Liver (tissue), 9 donors: Measurements from ENCODE around the gene ARHGEF28. TPM values are rescaled to one million over a fixed set of nuclear protein-coding genes. Genes with fewer than 3 reads are reported as not detected.

Experiments
- DNase-seq: peaks from one replicate; pipeline ENCODE4 v3.0.0-alpha.2; 2017; ENCODE audit warnings: low spot score
- H3K27ac ChIP-seq, 2 donors: one replicate each; pipeline ENCODE4 v1.7.0; 2013; ENCODE audit warnings: inconsistent platforms in 2 of 2, low read length in 2 of 2, control low read depth in 1 of 2, low read depth in 1 of 2, mild to moderate bottlenecking in 1 of 2
- H3K27me3 ChIP-seq, 4 donors: one replicate each; pipeline versions ENCODE4 v1.6.1 to v1.7.0; 2013; ENCODE audit warnings: low read length in 3 of 4, inconsistent platforms in 1 of 4, mild to moderate bottlenecking in 1 of 4, moderate library complexity in 1 of 4; ENCODE audit not compliant: control insufficient read depth in 4 of 4, insufficient read depth in 4 of 4
- H3K36me3 ChIP-seq, 4 donors: one replicate each; pipeline versions ENCODE4 v1.6.1 to v1.7.0; 2013; ENCODE audit warnings: low read length in 3 of 4, mild to moderate bottlenecking in 3 of 4, low read depth in 1 of 4, moderate library complexity in 1 of 4; ENCODE audit not compliant: control insufficient read depth in 4 of 4, insufficient read depth in 3 of 4
- H3K4me1 ChIP-seq, 4 donors: one replicate each; pipeline versions ENCODE4 v1.6.1 to v1.7.0; 2013; ENCODE audit warnings: low read length in 3 of 4, mild to moderate bottlenecking in 3 of 4, moderate library complexity in 1 of 4; ENCODE audit not compliant: control insufficient read depth in 4 of 4, insufficient read depth in 4 of 4
- H3K4me3 ChIP-seq, 3 donors: one replicate each; pipeline versions ENCODE4 v1.6.1 to v1.7.0; 2013; ENCODE audit warnings: low read length in 3 of 3, control low read depth in 1 of 3, low read depth in 1 of 3, mild to moderate bottlenecking in 1 of 3
- H3K9ac ChIP-seq, 2 donors: one replicate each; pipeline ENCODE4 v1.7.0; 2013; ENCODE audit warnings: low read length in 2 of 2, mild to moderate bottlenecking in 2 of 2, moderate library complexity in 2 of 2, control low read depth in 1 of 2, low read depth in 1 of 2
- H3K9me3 ChIP-seq, 4 donors: one replicate each; pipeline versions ENCODE4 v1.6.1 to v1.7.0; 2013; ENCODE audit warnings: low read length in 3 of 4; ENCODE audit not compliant: control insufficient read depth in 4 of 4
- CTCF ChIP-seq: fragments of 150-350 bp; IDR thresholded peaks from 2 replicates; pipeline ENCODE4 v1.5.1; 2017; ENCODE audit warnings: improper control_type of control experiment, low read depth, low read length; ENCODE audit not compliant: missing input control
- EGR1 ChIP-seq, 2 donors: IDR thresholded peaks; 2 replicates each; pipeline ENCODE4 v1.6.1; 2016 to 2018; ENCODE audit warnings: antibody characterized with exemption in 2 of 2, low read depth in 2 of 2
- FOXA1 ChIP-seq: IDR thresholded peaks from 2 replicates; pipeline ENCODE4 v1.6.1; 2016; ENCODE audit warnings: antibody characterized with exemption
- FOXA2 ChIP-seq: IDR thresholded peaks from 2 replicates; pipeline ENCODE4 v1.6.1; 2016; ENCODE audit warnings: antibody characterized with exemption
- GABPA ChIP-seq, 2 donors: IDR thresholded peaks in 1 of 2; conservative IDR thresholded peaks in 1 of 2; 2 replicates each; pipeline ENCODE4 v1.6.1; 2016; ENCODE audit warnings: antibody characterized with exemption in 2 of 2, mild to moderate bottlenecking in 1 of 2, moderate library complexity in 1 of 2
- HNF4G ChIP-seq: IDR thresholded peaks from 2 replicates; pipeline ENCODE4 v1.6.1; 2016; ENCODE audit warnings: antibody characterized with exemption
- JUND ChIP-seq, 2 donors: IDR thresholded peaks; 2 replicates each; pipeline ENCODE4 v1.6.1; 2016; ENCODE audit warnings: antibody characterized with exemption in 2 of 2
- NR2F2 ChIP-seq: IDR thresholded peaks from 2 replicates; pipeline ENCODE4 v1.6.1; 2016; ENCODE audit warnings: antibody characterized with exemption
- REST ChIP-seq: IDR thresholded peaks from 2 replicates; pipeline ENCODE4 v1.6.1; 2016; ENCODE audit warnings: antibody characterized with exemption, mild to moderate bottlenecking
- RXRA ChIP-seq, 2 donors: IDR thresholded peaks; 2 replicates each; pipeline ENCODE4 v1.6.1; 2017 to 2018; ENCODE audit warnings: antibody characterized with exemption in 2 of 2, mild to moderate bottlenecking in 1 of 2
- SP1 ChIP-seq: IDR thresholded peaks from 2 replicates; pipeline ENCODE4 v1.6.1; 2018; ENCODE audit warnings: antibody characterized with exemption, mild to moderate bottlenecking
- TAF1 ChIP-seq: conservative IDR thresholded peaks from 2 replicates; pipeline ENCODE4 v1.6.1; 2016; ENCODE audit warnings: antibody characterized with exemption, mild to moderate bottlenecking
- ZBTB33 ChIP-seq: IDR thresholded peaks from 2 replicates; pipeline ENCODE4 v1.6.1; 2016; ENCODE audit warnings: antibody characterized with exemption
- WGBS: extraction: QIAGEN DNeasy Blood & Tissue Kit; methylation state at CpG from one replicate; pipeline ENCODE4 v1.1.7; 2013; 5-methylcytosine and 5-hydroxymethylcytosine counted together
- polyA plus RNA-seq, 2 donors: library from polyadenylated mRNA; stranded (reverse) in 1 of 2; unstranded in 1 of 2; fragments of 200-250 nt in 1 of 2; fragments of >200 nt in 1 of 2; fragmentation: Nextera tagmentation in 1 of 2; extraction: Ambion mirVana in 1 of 2; gene quantifications; one replicate each; pipeline versions ENCODE4 v1.2.1 to v1.2.3, GENCODE V29; 2013 to 2015
- total RNA-seq, 2 donors: library from RNA; depleted of rRNA; stranded (reverse); fragments of >200 nt; gene quantifications; one replicate each; pipeline ENCODE4 v1.2.3, GENCODE V29; 2014
- TF ChIP-seq, protein P1 (sequence below): IDR thresholded peaks from 2 replicates; pipeline ENCODE4 v1.6.1; 2016; ENCODE audit warnings: antibody characterized with exemption
- donor health status: healthy.
- donor health status: healthy.
- donor health status: healthy.
- donor health status: healthy.
- donor health status: healthy.

The ARHGEF28 gene
- total and polyA plus RNA-seq, 4 donors = 1.6 to 13.9 (median 3.6) TPM

DNA sequence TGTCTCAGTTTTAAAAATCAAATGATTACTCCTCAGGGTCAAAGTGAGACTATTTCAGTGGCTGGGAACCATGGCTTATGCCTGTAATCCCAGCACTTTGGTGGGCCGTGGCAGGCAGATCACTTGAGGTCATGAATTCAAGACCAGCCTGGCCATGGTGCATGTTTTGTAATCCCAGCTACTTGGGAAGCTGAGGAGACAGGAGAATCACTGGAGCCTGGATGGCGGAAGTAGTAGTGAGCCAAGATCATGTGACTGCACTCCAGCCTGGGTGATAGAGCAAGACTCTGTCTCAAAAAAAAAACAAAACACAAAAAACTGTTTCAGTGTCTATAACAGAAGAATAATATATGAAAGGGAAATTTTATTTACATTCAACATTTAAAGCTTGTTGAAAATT is 182.9 kb downstream of the ARHGEF28 start:
- H3K27ac ChIP-seq = no peak overlapping the region
- H3K4me1 ChIP-seq = no peaks in the 10 kb centered on the region
- WGBS = 94% methylated on average over 2 of the region's 2 CpGs
- TF ChIP-seq FOXA2 (no peak), EGR1 (IDR thresholded peaks at IDR 0.05; ENCODE audit: low read depth in 2 of 2) (no peak)
- no peaks in the 10 kb centered on the region for H3K9me3 ChIP-seq
- H3K27me3 ChIP-seq = no peaks in the 10 kb centered on the region
- H3K4me3 ChIP-seq = no peak overlapping the region
- H3K9ac ChIP-seq = no peak overlapping the region
- no peak for DNase-seq
- no peaks in the 10 kb centered on the region for H3K36me3 ChIP-seq

- Histone ChIP-seq H3K4me3 (no peak overlapping the region), H3K27me3 (no peaks in the 10 kb centered on the region), H3K36me3 (no peaks in the 10 kb centered on the region), H3K4me1 (no peaks in the 10 kb centered on the region), H3K9ac (no peak overlapping the region), H3K27ac (no peak overlapping the region), H3K9me3 (no peaks in the 10 kb centered on the region)
- TF ChIP-seq CTCF (no peak), GABPA (IDR thresholded peaks at IDR 0.05 in 1 of 2, conservative IDR thresholded peaks at IDR 0.05 in 1 of 2) (no peak), SP1 (no peak), FOXA1 (no peak), TAF1 (no peak), ZBTB33 (no peak), JUND (IDR thresholded peaks at IDR 0.05) (no peak), RXRA (IDR thresholded peaks at IDR 0.05) (no peak), FOXA2 (no peak), REST (no peak), NR2F2 (no peak), HNF4G (no peak), EGR1 (IDR thresholded peaks at IDR 0.05; ENCODE audit: low read depth in 2 of 2) (no peak)
- TF ChIP-seq, protein P1, sequence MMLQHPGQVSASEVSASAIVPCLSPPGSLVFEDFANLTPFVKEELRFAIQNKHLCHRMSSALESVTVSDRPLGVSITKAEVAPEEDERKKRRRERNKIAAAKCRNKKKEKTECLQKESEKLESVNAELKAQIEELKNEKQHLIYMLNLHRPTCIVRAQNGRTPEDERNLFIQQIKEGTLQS = no peak
- DNase-seq = no peak
- 96% methylated on average over 3 of the region's 3 CpGs for WGBS
Observed at GRCh38 chr5:73810429-73810828, 184.4 kb downstream of the ARHGEF28 start.
